HepG2 (cell line): ENCODE results near the gene C1orf159. TPM values are rescaled to one million over a fixed set of nuclear protein-coding genes. Genes with fewer than 3 reads are reported as not detected.

ENCODE experiments used
- ATF7 ChIP-seq, 2 experiments: fragments of 450-650 bp in 1 of 2; sonication (generic) in 1 of 2; formaldehyde crosslinking in 1 of 2; IDR thresholded peaks; 2 replicates each; pipeline versions ENCODE4 v1.4.0 to v1.6.1; 2016 to 2020; ENCODE audit warnings: antibody characterized with exemption in 1 of 2, mild to moderate bottlenecking in 1 of 2, missing genetic modification reagents in 1 of 2
- ATF7-NPFF ChIP-seq: sonication (generic); formaldehyde crosslinking; IDR thresholded peaks from 2 replicates; pipeline ENCODE4 v1.8.1; 2023; ENCODE audit warnings: mild to moderate bottlenecking, low read depth, missing genetic modification reagents, moderate library complexity
- EHMT2 ChIP-seq: fragments of 200-600 bp; sonication (generic); IDR thresholded peaks from 2 replicates; pipeline ENCODE4 v1.7.0; 2017; ENCODE audit warnings: antibody characterized with exemption, low read depth, low read length, borderline replicate concordance
- EZH2 ChIP-seq: conservative IDR thresholded peaks from 2 replicates; pipeline ENCODE4 v1.6.1; 2012; ENCODE audit warnings: mild to moderate bottlenecking, low read depth, low read length, moderate library complexity
- FOXC1 ChIP-seq: sonication (generic); formaldehyde crosslinking; IDR thresholded peaks from 2 replicates; pipeline ENCODE4 v1.8.0; 2022; ENCODE audit warnings: mild to moderate bottlenecking, missing genetic modification reagents, borderline replicate concordance
- HNRNPL ChIP-seq: fragments of 200-400 bp; formaldehyde crosslinking; IDR thresholded peaks from 2 replicates; pipeline ENCODE4 v1.6.1; 2017; ENCODE audit warnings: mild to moderate bottlenecking, low read depth, low read length
- ISL2 ChIP-seq: sonication (generic); formaldehyde crosslinking; IDR thresholded peaks from 2 replicates; pipeline ENCODE4 v1.5.0; 2020; ENCODE audit warnings: missing genetic modification reagents
- PCBP2 ChIP-seq: fragments of 200-400 bp; formaldehyde crosslinking; optimal IDR thresholded peaks from 2 replicates; pipeline ENCODE3; 2018; ENCODE audit warnings: low read length, low read depth; ENCODE audit not compliant: poor library complexity, severe bottlenecking
- PHF5A ChIP-seq: IDR thresholded peaks from one replicate; pipeline ENCODE4 v1.6.1; 2018; ENCODE audit warnings: low read depth, missing genetic modification reagents; ENCODE audit not compliant: unreplicated experiment
- RFXAP ChIP-seq: sonication (generic); formaldehyde crosslinking; IDR thresholded peaks from 2 replicates; pipeline ENCODE4 v1.4.0; 2020; ENCODE audit warnings: missing genetic modification reagents, borderline replicate concordance
- SMC3 ChIP-seq: IDR thresholded peaks from 2 replicates; pipeline ENCODE4 v1.6.1; 2011; ENCODE audit warnings: low read length, improper control_type of control experiment
- SRY ChIP-seq: sonication (generic); formaldehyde crosslinking; IDR thresholded peaks from 2 replicates; pipeline ENCODE4 v1.8.0; 2022; ENCODE audit warnings: mild to moderate bottlenecking, missing genetic modification reagents
- TCF7 ChIP-seq: sonication (generic); IDR thresholded peaks from 2 replicates; pipeline ENCODE4 v1.6.1; 2016; ENCODE audit warnings: antibody characterized with exemption, low read depth
- TCF7L2 ChIP-seq: IDR thresholded peaks from 2 replicates; pipeline ENCODE4 v1.6.1; 2011; ENCODE audit warnings: mild to moderate bottlenecking, low read depth, low read length, moderate library complexity
- THAP11 ChIP-seq: IDR thresholded peaks from 2 replicates; pipeline ENCODE4 v1.6.1; 2016; ENCODE audit warnings: missing biosample characterization, missing genetic modification reagents
- ZIK1 ChIP-seq: sonication (generic); formaldehyde crosslinking; IDR thresholded peaks from 2 replicates; pipeline ENCODE4 v1.5.0; 2020; ENCODE audit warnings: mild to moderate bottlenecking, low read depth, missing genetic modification reagents, borderline replicate concordance
- ZNF136 ChIP-seq: sonication (generic); formaldehyde crosslinking; IDR thresholded peaks from 2 replicates; pipeline ENCODE4 v1.8.1; 2022; ENCODE audit warnings: low read depth, mild to moderate bottlenecking, moderate library complexity, missing genetic modification reagents
- ZNF468 ChIP-seq: sonication (generic); formaldehyde crosslinking; IDR thresholded peaks from 2 replicates; pipeline ENCODE4 v1.8.0; 2022; ENCODE audit warnings: mild to moderate bottlenecking, moderate library complexity, missing genetic modification reagents
- ZNF678 ChIP-seq: sonication (generic); formaldehyde crosslinking; IDR thresholded peaks from 2 replicates; pipeline ENCODE4 v1.4.0; 2020; ENCODE audit warnings: mild to moderate bottlenecking, missing genetic modification reagents
- ZNF83 ChIP-seq: sonication (generic); formaldehyde crosslinking; IDR thresholded peaks from 2 replicates; pipeline ENCODE4 v1.4.0; 2020; ENCODE audit warnings: missing genetic modification reagents, mild to moderate bottlenecking, borderline replicate concordance
- ZNF879 ChIP-seq: sonication (generic); formaldehyde crosslinking; IDR thresholded peaks from 2 replicates; pipeline ENCODE4 v1.8.1; 2023; ENCODE audit warnings: missing genetic modification reagents
- polyA plus RNA-seq, 8 experiments: library from polyadenylated mRNA; depleted of rRNA in 3 of 8; stranded (reverse) in 7 of 8; unstranded in 1 of 8; fragments of >200 nt; fragmentation: Illumina TruSeq in 4 of 8; extraction: Trizol in 4 of 8; gene quantifications; 2 replicates each; pipeline versions ENCODE4 v1.2.1 to v1.2.3, GENCODE V29; 2011 to 2016; ENCODE audit warnings: low read depth in 4 of 8, missing spikeins in 1 of 8, mixed read lengths in 1 of 8; ENCODE audit not compliant: insufficient read depth in 1 of 8
- total RNA-seq, 5 experiments: library from RNA; depleted of rRNA; stranded (reverse); fragments of >200 nt; fragmentation: Illumina TruSeq; extraction: Trizol; gene quantifications; 2 replicates each; pipeline ENCODE4 v1.2.3, GENCODE V29; 2016; ENCODE audit warnings: low read depth in 1 of 5
- TF ChIP-seq, protein P1 (sequence below): sonication (generic); formaldehyde crosslinking; IDR thresholded peaks from 2 replicates; pipeline ENCODE4 v1.8.0; 2022; ENCODE audit warnings: missing genetic modification reagents, low read depth, mild to moderate bottlenecking, borderline replicate concordance
- TF ChIP-seq, protein P2 (sequence below): sonication (generic); formaldehyde crosslinking; IDR thresholded peaks from 2 replicates; pipeline ENCODE4 v1.5.0; 2020; ENCODE audit warnings: mild to moderate bottlenecking, missing genetic modification reagents, moderate library complexity
- TF ChIP-seq, protein P3 (sequence below): sonication (generic); formaldehyde crosslinking; IDR thresholded peaks from 2 replicates; pipeline ENCODE4 v1.4.0; 2020; ENCODE audit warnings: missing genetic modification reagents, borderline replicate concordance

The C1orf159 gene
- total and polyA plus RNA-seq, 2 of the 13 experiments (the other 11 are each of a cell fraction or from before 2014, with no cell fraction given): 3.8 to 6.7 TPM

DNA sequence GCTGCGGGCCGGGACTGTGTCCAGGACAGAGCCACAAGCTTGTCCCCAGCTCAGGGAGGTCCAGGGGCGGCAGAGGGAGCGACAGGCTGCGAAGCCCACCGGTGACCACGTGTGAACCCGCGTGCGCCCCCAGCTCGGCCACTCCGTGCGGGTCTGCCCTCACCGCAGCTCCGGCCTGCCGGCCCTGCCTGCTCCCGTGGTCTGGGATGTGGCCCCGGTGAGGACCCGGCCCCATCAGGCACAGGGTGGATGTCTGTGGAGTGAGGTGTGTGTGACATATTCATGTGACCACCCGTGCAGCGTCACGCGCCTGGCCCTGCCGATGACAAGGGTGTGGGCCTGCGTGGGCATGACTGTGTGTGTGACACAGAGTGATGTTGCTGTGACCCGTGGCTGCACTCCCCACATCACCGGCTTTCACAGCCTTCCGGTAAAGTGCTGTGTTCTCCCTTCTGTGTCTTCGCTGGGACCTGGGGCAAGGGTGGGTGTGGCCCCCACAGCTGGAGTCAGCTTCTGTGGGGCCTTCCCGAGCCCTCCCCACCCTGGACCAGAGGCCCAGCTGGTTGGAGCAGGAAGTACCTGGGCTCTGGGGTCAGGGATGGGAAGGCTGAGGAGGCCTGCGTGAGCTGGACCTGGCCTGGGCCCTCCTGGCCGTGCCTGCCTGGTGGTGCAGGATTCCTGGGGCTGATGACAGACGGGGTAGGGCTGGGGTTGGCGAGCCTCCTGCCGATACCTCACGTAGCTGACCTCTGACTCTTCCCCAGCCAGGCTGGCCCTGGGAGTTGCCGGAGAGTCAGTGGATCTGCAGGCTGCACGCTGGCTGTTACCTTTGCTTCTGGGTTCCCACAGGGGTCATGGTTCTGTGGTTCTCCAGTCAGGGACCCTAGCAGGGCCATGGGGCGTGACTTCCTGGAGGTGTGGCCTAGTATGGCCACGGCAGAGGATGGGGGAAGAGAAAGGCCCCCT lies 45.9 kb downstream of the C1orf159 start (continued):
- TF ChIP-seq PHF5A (no peak), EZH2 (no peak), ZNF83 (no peak), ZNF879 (CRISPR knock-in tag) (no peak), FOXC1 (CRISPR knock-in tag) (no peak), ZIK1 (no peak), ZNF678 (CRISPR knock-in tag) (no peak), HNRNPL (no peak), ATF7-NPFF (CRISPR knock-in tag) (no peak; the same call in 1 of the 2 replicates), SMC3 (no peak), ZNF136 (CRISPR knock-in tag) (no peak), ISL2 (no peak), RFXAP (CRISPR knock-in tag) (no peak), PCBP2 (no peak), ZNF468 (CRISPR knock-in tag) (no peak), THAP11 (CRISPR knock-in tag) (no peak), EHMT2 (no peak), ATF7 (IDR thresholded peaks at IDR 0.05) (no peak), ATF7 (CRISPR knock-in tag; IDR thresholded peaks at IDR 0.05) (no peak), TCF7L2 (no peak), SRY (CRISPR knock-in tag) (no peak), TCF7 (no peak)
- TF ChIP-seq, protein P1, sequence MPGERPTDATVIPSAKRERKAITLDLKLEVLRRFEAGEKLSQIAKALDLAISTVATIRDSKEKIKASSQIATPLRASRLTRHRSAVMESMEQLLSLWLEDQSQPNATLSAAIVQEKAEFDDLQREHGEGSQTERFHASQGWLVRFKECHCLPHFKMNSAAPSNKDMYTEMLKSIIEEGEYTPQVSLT (CRISPR knock-in tag): no peak
- TF ChIP-seq, protein P2, sequence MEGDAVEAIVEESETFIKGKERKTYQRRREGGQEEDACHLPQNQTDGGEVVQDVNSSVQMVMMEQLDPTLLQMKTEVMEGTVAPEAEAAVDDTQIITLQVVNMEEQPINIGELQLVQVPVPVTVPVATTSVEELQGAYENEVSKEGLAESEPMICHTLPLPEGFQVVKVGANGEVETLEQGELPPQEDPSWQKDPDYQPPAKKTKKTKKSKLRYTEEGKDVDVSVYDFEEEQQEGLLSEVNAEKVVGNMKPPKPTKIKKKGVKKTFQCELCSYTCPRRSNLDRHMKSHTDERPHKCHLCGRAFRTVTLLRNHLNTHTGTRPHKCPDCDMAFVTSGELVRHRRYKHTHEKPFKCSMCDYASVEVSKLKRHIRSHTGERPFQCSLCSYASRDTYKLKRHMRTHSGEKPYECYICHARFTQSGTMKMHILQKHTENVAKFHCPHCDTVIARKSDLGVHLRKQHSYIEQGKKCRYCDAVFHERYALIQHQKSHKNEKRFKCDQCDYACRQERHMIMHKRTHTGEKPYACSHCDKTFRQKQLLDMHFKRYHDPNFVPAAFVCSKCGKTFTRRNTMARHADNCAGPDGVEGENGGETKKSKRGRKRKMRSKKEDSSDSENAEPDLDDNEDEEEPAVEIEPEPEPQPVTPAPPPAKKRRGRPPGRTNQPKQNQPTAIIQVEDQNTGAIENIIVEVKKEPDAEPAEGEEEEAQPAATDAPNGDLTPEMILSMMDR (CRISPR knock-in tag): peak; percentile 19; the same call in 1 of the 2 replicates
- TF ChIP-seq, protein P3, sequence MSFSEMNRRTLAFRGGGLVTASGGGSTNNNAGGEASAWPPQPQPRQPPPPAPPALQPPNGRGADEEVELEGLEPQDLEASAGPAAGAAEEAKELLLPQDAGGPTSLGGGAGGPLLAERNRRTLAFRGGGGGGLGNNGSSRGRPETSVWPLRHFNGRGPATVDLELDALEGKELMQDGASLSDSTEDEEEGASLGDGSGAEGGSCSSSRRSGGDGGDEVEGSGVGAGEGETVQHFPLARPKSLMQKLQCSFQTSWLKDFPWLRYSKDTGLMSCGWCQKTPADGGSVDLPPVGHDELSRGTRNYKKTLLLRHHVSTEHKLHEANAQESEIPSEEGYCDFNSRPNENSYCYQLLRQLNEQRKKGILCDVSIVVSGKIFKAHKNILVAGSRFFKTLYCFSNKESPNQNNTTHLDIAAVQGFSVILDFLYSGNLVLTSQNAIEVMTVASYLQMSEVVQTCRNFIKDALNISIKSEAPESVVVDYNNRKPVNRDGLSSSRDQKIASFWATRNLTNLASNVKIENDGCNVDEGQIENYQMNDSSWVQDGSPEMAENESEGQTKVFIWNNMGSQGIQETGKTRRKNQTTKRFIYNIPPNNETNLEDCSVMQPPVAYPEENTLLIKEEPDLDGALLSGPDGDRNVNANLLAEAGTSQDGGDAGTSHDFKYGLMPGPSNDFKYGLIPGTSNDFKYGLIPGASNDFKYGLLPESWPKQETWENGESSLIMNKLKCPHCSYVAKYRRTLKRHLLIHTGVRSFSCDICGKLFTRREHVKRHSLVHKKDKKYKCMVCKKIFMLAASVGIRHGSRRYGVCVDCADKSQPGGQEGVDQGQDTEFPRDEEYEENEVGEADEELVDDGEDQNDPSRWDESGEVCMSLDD (CRISPR knock-in tag): no peak
